A549 (cell line): ENCODE results near the gene NCOA3.

Source experiments
- HDAC2 ChIP-seq: fragments of 200-600 bp; sonication (generic); IDR thresholded peaks from 2 replicates; pipeline ENCODE4 v1.6.1; 2016
- HOXB13 ChIP-seq: fragments of 250-450 bp; sonication (Bioruptor Pico); IDR thresholded peaks from 2 replicates; pipeline ENCODE4 v1.5.0; 2020; ENCODE audit warnings: low read depth, mild to moderate bottlenecking, moderate library complexity
- HOXB5 ChIP-seq: fragments of 250-450 bp; sonication (Bioruptor Pico); IDR thresholded peaks from 2 replicates; pipeline ENCODE4 v1.5.0; 2020; ENCODE audit warnings: mild to moderate bottlenecking, moderate library complexity
- NFE2L2 ChIP-seq: fragments of 150-350 bp; conservative IDR thresholded peaks from 2 replicates; pipeline ENCODE4 v1.6.1; 2014; ENCODE audit warnings: low read length
- POLR2A ChIP-seq: IDR thresholded peaks from 2 replicates; pipeline ENCODE4 v1.6.1; 2012; ENCODE audit warnings: mild to moderate bottlenecking, low read length
- TF ChIP-seq, protein P1 (sequence below): fragments of 250-450 bp; sonication (Bioruptor Pico); IDR thresholded peaks from 2 replicates; pipeline ENCODE4 v1.5.0; 2020; ENCODE audit warnings: low read depth, mild to moderate bottlenecking, moderate library complexity
- TF ChIP-seq, protein P2 (sequence below): IDR thresholded peaks from 2 replicates; pipeline ENCODE4 v1.6.1; 2012
- TF ChIP-seq, protein P3 (sequence below): fragments of >200 bp; sonication (Bioruptor Twin); formaldehyde crosslinking; IDR thresholded peaks from 3 replicates; pipeline ENCODE4 v1.5.1; 2016
- TF ChIP-seq, protein P4 (sequence below): fragments of 150-350 bp; IDR thresholded peaks from 2 replicates; pipeline ENCODE4 v1.6.1; 2014; ENCODE audit warnings: low read depth, mild to moderate bottlenecking, low read length

DNA sequence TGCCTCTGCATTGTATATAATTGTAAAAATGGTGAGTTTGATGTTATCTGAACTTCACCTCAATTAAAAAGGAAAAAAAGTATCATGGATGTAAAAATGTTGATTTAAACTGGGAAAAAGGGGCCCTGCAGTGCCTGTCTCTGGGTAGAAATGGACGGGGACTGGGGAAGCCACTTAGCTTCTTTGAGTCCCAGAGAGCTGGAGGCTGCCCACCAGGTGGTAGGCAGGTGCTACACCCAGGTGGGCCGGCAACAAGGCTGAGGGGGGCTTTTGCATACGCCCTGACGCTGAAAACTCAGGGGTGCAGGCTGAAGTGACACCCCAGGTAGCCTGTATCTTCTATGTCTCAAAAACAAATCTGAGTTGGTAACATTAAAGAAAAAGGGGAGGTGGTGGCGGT, 165.4 kb downstream of the NCOA3 start:
- TF ChIP-seq, protein P1, sequence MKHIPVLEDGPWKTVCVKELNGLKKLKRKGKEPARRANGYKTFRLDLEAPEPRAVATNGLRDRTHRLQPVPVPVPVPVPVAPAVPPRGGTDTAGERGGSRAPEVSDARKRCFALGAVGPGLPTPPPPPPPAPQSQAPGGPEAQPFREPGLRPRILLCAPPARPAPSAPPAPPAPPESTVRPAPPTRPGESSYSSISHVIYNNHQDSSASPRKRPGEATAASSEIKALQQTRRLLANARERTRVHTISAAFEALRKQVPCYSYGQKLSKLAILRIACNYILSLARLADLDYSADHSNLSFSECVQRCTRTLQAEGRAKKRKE (CRISPR knock-in tag), result no peak
- TF ChIP-seq, protein P2, sequence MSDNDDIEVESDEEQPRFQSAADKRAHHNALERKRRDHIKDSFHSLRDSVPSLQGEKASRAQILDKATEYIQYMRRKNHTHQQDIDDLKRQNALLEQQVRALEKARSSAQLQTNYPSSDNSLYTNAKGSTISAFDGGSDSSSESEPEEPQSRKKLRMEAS, result no peak
- TF ChIP-seq, protein P3, sequence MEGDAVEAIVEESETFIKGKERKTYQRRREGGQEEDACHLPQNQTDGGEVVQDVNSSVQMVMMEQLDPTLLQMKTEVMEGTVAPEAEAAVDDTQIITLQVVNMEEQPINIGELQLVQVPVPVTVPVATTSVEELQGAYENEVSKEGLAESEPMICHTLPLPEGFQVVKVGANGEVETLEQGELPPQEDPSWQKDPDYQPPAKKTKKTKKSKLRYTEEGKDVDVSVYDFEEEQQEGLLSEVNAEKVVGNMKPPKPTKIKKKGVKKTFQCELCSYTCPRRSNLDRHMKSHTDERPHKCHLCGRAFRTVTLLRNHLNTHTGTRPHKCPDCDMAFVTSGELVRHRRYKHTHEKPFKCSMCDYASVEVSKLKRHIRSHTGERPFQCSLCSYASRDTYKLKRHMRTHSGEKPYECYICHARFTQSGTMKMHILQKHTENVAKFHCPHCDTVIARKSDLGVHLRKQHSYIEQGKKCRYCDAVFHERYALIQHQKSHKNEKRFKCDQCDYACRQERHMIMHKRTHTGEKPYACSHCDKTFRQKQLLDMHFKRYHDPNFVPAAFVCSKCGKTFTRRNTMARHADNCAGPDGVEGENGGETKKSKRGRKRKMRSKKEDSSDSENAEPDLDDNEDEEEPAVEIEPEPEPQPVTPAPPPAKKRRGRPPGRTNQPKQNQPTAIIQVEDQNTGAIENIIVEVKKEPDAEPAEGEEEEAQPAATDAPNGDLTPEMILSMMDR, result no peak
- TF ChIP-seq HOXB5 (CRISPR knock-in tag), result no peak
- no peak for TF ChIP-seq NFE2L2
- no peak for TF ChIP-seq HDAC2
- no peak for TF ChIP-seq POLR2A
- TF ChIP-seq, protein P4, sequence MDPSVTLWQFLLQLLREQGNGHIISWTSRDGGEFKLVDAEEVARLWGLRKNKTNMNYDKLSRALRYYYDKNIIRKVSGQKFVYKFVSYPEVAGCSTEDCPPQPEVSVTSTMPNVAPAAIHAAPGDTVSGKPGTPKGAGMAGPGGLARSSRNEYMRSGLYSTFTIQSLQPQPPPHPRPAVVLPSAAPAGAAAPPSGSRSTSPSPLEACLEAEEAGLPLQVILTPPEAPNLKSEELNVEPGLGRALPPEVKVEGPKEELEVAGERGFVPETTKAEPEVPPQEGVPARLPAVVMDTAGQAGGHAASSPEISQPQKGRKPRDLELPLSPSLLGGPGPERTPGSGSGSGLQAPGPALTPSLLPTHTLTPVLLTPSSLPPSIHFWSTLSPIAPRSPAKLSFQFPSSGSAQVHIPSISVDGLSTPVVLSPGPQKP, result no peak
- no peak for TF ChIP-seq HOXB13
